Type B pancreatic cell (in vitro differentiated cells): ENCODE results near the gene KRTAP10-5. TPM values are rescaled to one million over a fixed set of nuclear protein-coding genes. Genes with fewer than 3 reads are reported as not detected.
"Not testable (repeated sequence)": the region's sequence is repeated elsewhere in the genome, so short reads cannot be mapped to it uniquely, and the experiment has no call there.

ENCODE experiments used
- DNase-seq: peaks from one replicate; pipeline ENCODE4 v3.0.0; 2021; ENCODE audit warnings: mixed read lengths; ENCODE audit not compliant: unreplicated experiment; ENCODE audit errors: extremely low spot score
- H3K27ac Mint-ChIP-seq: 2 replicates; pipeline ENCODE4 v1.8.0; 2021; ENCODE audit warnings: mild to moderate bottlenecking, mixed read lengths
- H3K27me3 Mint-ChIP-seq: 2 replicates; pipeline ENCODE4 v1.8.0; 2021; ENCODE audit warnings: mixed read lengths
- H3K36me3 Mint-ChIP-seq: 2 replicates; pipeline ENCODE4 v1.8.0; 2021; ENCODE audit warnings: mixed read lengths
- H3K4me1 Mint-ChIP-seq: one replicate; pipeline ENCODE4 v1.8.0; 2021; ENCODE audit warnings: mixed read lengths; ENCODE audit not compliant: unreplicated experiment
- H3K4me3 Mint-ChIP-seq: 2 replicates; pipeline ENCODE4 v1.8.0; 2021; ENCODE audit warnings: mild to moderate bottlenecking, mixed read lengths
- H3K9me3 Mint-ChIP-seq: 2 replicates; pipeline ENCODE4 v1.8.0; 2021; ENCODE audit warnings: mixed read lengths
- total RNA-seq: library from RNA; stranded (reverse); gene quantifications from 2 replicates; pipeline ENCODE4 v1.2.1, GENCODE V29; 2021; ENCODE audit warnings: low replicate concordance
- TF ChIP-seq, protein P1 (sequence below): fragments of 200-600 bp; sonication (generic); conservative IDR thresholded peaks from 2 replicates; pipeline ENCODE4 v1.5.0; 2021; ENCODE audit warnings: antibody characterized with exemption, mild to moderate bottlenecking

The KRTAP10-5 gene
- total RNA-seq, 1 donor from 2014 or later, result not detected

- Mint-ChIP-seq H3K27ac (no peak overlapping the region), H3K27me3 (peaks cover 3% of the 10 kb centered on the region), H3K4me1 (peaks cover 12% of the 10 kb centered on the region), H3K36me3 (no peaks in the 10 kb centered on the region), H3K4me3 (no peak overlapping the region), H3K9me3 (peaks cover 13% of the 10 kb centered on the region)
- TF ChIP-seq, protein P1, sequence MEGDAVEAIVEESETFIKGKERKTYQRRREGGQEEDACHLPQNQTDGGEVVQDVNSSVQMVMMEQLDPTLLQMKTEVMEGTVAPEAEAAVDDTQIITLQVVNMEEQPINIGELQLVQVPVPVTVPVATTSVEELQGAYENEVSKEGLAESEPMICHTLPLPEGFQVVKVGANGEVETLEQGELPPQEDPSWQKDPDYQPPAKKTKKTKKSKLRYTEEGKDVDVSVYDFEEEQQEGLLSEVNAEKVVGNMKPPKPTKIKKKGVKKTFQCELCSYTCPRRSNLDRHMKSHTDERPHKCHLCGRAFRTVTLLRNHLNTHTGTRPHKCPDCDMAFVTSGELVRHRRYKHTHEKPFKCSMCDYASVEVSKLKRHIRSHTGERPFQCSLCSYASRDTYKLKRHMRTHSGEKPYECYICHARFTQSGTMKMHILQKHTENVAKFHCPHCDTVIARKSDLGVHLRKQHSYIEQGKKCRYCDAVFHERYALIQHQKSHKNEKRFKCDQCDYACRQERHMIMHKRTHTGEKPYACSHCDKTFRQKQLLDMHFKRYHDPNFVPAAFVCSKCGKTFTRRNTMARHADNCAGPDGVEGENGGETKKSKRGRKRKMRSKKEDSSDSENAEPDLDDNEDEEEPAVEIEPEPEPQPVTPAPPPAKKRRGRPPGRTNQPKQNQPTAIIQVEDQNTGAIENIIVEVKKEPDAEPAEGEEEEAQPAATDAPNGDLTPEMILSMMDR, result no peak
- no peak for DNase-seq
Observed at GRCh38 chr21:44596068-44596725, 15.8 kb upstream of the KRTAP10-5 start.

GRCh38 chr21:44595524-44595923 is 15.1 kb upstream of the KRTAP10-5 start:
- TF ChIP-seq, protein P1, result no peak
- H3K27me3 Mint-ChIP-seq, result peaks cover 3% of the 10 kb centered on the region
- peaks cover 12% of the 10 kb centered on the region for H3K4me1 Mint-ChIP-seq
- no peak overlapping the region for H3K27ac Mint-ChIP-seq
- H3K4me3 Mint-ChIP-seq, result no peak overlapping the region
- no peaks in the 10 kb centered on the region for H3K36me3 Mint-ChIP-seq
- DNase-seq, result no peak
- peaks cover 13% of the 10 kb centered on the region for H3K9me3 Mint-ChIP-seq

DNA sequence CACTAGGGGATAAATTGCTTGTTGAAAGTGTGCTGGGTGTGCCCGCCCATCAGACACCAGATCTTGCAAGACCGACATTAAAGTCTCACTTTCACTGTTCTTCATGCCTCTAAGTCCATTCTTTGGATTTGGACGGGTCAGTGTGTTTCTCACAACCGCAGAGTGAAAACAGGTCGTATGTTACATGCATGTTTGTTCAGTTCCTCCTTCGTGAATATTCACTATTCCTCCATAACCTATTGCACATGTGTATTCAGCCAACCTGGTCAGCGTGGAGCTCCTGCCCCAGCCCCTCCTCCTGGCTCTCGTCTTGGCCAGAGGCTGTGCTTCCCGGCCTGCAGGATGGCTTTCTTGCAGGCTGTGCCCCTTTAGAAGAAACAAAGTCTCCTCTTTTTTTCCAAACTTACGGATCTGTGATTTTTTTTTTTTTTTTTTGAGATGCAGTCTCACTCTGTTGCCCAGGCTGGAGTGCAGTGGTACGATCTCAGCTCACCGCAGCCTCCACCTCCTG is 14.1 kb upstream of the KRTAP10-5 start:
- Mint-ChIP-seq H3K36me3 (no peaks in the 10 kb centered on the region), H3K4me1 (peaks cover 12% of the 10 kb centered on the region), H3K9me3 (peaks cover 13% of the 10 kb centered on the region), H3K27me3 (peaks cover 3% of the 10 kb centered on the region), H3K4me3 (no peak overlapping the region), H3K27ac (peak overlapping the region; percentile 67)
- no peak for DNase-seq
- TF ChIP-seq, protein P1, result no peak

- no peak for DNase-seq
- TF ChIP-seq, protein P1, result no peak
- Mint-ChIP-seq H3K4me1 (peaks cover 12% of the 10 kb centered on the region), H3K9me3 (peaks cover 12% of the 10 kb centered on the region), H3K27me3 (peaks cover 3% of the 10 kb centered on the region), H3K4me3 (no peak overlapping the region), H3K27ac (peak overlapping the region; percentile 67), H3K36me3 (no peaks in the 10 kb centered on the region)
Observed at GRCh38 chr21:44593598-44594405, 13.4 kb upstream of the KRTAP10-5 start.

GRCh38 chr21:44592446-44593311 is 12.3 kb upstream of the KRTAP10-5 start, which contains the start of gene KRTAP10-6:
TSS of gene KRTAP10-6 (minus strand) at chr21:44592505. CDS start at chr21:44592484, 21 bp downstream.
- H3K36me3 Mint-ChIP-seq, result no peaks in the 10 kb centered on the region
- TF ChIP-seq, protein P1, result no peak
- peak within 1 kb of the TSS; percentile 42 for H3K27ac Mint-ChIP-seq
- H3K27me3 Mint-ChIP-seq, result peaks cover 8% of the 10 kb centered on the region
- DNase-seq, result peak; percentile 66
- H3K4me1 Mint-ChIP-seq, result peaks cover 8% of the 10 kb centered on the region
- H3K9me3 Mint-ChIP-seq, result peaks cover under 1% of the 10 kb centered on the region
- H3K4me3 Mint-ChIP-seq, result no peak within 1 kb of the TSS

DNA sequence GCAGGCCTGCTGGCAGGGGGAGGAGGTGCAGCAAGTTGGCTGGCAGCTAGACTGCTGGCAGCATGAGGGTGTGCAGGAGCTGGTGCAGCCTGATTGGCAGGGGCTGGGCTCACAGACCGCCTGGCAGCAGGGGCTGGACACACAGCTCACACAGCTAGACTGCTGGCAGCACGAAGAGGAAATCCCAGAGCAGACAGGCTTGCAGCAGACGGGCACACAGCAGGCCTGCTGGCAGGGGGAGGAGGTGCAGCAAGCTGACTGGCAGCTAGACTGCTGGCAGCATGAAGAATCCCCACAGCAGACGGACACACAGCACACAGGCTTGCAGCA is 11.4 kb upstream of the KRTAP10-5 start:
- not testable (repeated sequence) for DNase-seq, H3K27me3 Mint-ChIP-seq, H3K4me3 Mint-ChIP-seq, H3K4me1 Mint-ChIP-seq, H3K36me3 Mint-ChIP-seq, H3K9me3 Mint-ChIP-seq, H3K27ac Mint-ChIP-seq

GRCh38 chr21:44590897-44591800 is 10.7 kb upstream of the KRTAP10-5 start:
- not testable (repeated sequence) for H3K4me1 Mint-ChIP-seq, H3K4me3 Mint-ChIP-seq, H3K36me3 Mint-ChIP-seq, H3K9me3 Mint-ChIP-seq, DNase-seq, H3K27ac Mint-ChIP-seq
- peaks cover 14% of the 10 kb centered on the region for H3K27me3 Mint-ChIP-seq
